ENCODE results near the gene LGALS9B. TPM values are rescaled to one million over a fixed set of nuclear protein-coding genes. Genes with fewer than 3 reads are reported as not detected.
"Not testable (repeated sequence)": the region's sequence is repeated elsewhere in the genome, so short reads cannot be mapped to it uniquely, and the experiment has no call there.

Gene LGALS9B
- not detected for polyA plus RNA-seq (2012; ENCODE audit: insufficient read depth, insufficient read length, low read depth)

GRCh38 chr17:20467447-20467846 lies at the start of gene LGALS9B:
LGALS9B (minus strand) TSS chr17:20467539; CDS start chr17:20467470, 69 bp downstream.
- H3K27me3 ChIP-seq; H3K4me3 ChIP-seq (ENCODE audit: low read depth, low read length); H3K9me3 ChIP-seq; H3K4me1 ChIP-seq; DNase-seq; H3K36me3 ChIP-seq: not testable (repeated sequence)

GRCh38 chr17:20516986-20517385 lies 49.6 kb upstream of the LGALS9B start:
- not testable (repeated sequence) for H3K36me3 ChIP-seq; H3K9me3 ChIP-seq; DNase-seq; H3K4me3 ChIP-seq (ENCODE audit: low read depth, low read length); H3K27me3 ChIP-seq; H3K4me1 ChIP-seq

GRCh38 chr17:20515099-20515498 lies 47.8 kb upstream of the LGALS9B start:
- H3K9me3 ChIP-seq; H3K36me3 ChIP-seq; H3K27me3 ChIP-seq; H3K4me3 ChIP-seq (ENCODE audit: low read depth, low read length); H3K4me1 ChIP-seq; DNase-seq: not testable (repeated sequence)

GRCh38 chr17:20513539-20513938 lies 46.2 kb upstream of the LGALS9B start:
- H3K4me1 ChIP-seq; H3K4me3 ChIP-seq (ENCODE audit: low read depth, low read length); H3K36me3 ChIP-seq; H3K27me3 ChIP-seq; DNase-seq; H3K9me3 ChIP-seq: not testable (repeated sequence)

GRCh38 chr17:20512378-20512777 lies 45.0 kb upstream of the LGALS9B start:
- not testable (repeated sequence) for H3K9me3 ChIP-seq; H3K4me3 ChIP-seq (ENCODE audit: low read depth, low read length); H3K4me1 ChIP-seq; H3K36me3 ChIP-seq; H3K27me3 ChIP-seq; DNase-seq

- H3K27me3 ChIP-seq; DNase-seq; H3K36me3 ChIP-seq; H3K4me1 ChIP-seq; H3K4me3 ChIP-seq (ENCODE audit: low read depth, low read length); H3K9me3 ChIP-seq: not testable (repeated sequence)
Measured at GRCh38 chr17:20511778-20512177, 44.4 kb upstream of the LGALS9B start.

- not testable (repeated sequence) for H3K4me3 ChIP-seq (ENCODE audit: low read depth, low read length); H3K4me1 ChIP-seq; H3K27me3 ChIP-seq; H3K9me3 ChIP-seq; H3K36me3 ChIP-seq; DNase-seq
Measured at GRCh38 chr17:20505333-20505732, 38.0 kb upstream of the LGALS9B start.

- H3K4me1 ChIP-seq; H3K4me3 ChIP-seq (ENCODE audit: low read depth, low read length); DNase-seq; H3K36me3 ChIP-seq; H3K9me3 ChIP-seq; H3K27me3 ChIP-seq: not testable (repeated sequence)
Measured at GRCh38 chr17:20504388-20505066, 37.2 kb upstream of the LGALS9B start.

- H3K27me3 ChIP-seq; H3K36me3 ChIP-seq; H3K4me1 ChIP-seq; DNase-seq; H3K9me3 ChIP-seq; H3K4me3 ChIP-seq (ENCODE audit: low read depth, low read length): not testable (repeated sequence)
Measured at GRCh38 chr17:20501896-20502295, 34.6 kb upstream of the LGALS9B start.

GRCh38 chr17:20500346-20500745 lies 33.0 kb upstream of the LGALS9B start:
- DNase-seq; H3K9me3 ChIP-seq; H3K4me3 ChIP-seq (ENCODE audit: low read depth, low read length); H3K36me3 ChIP-seq; H3K4me1 ChIP-seq; H3K27me3 ChIP-seq: not testable (repeated sequence)

- H3K27me3 ChIP-seq; H3K9me3 ChIP-seq; H3K4me3 ChIP-seq (ENCODE audit: low read depth, low read length); H3K4me1 ChIP-seq; DNase-seq; H3K36me3 ChIP-seq: not testable (repeated sequence)
Measured at GRCh38 chr17:20495420-20495819, 28.1 kb upstream of the LGALS9B start.

- H3K36me3 ChIP-seq; H3K9me3 ChIP-seq; H3K27me3 ChIP-seq; DNase-seq; H3K4me1 ChIP-seq; H3K4me3 ChIP-seq (ENCODE audit: low read depth, low read length): not testable (repeated sequence)
Measured at GRCh38 chr17:20494735-20495134, 27.4 kb upstream of the LGALS9B start.

- not testable (repeated sequence) for H3K4me3 ChIP-seq (ENCODE audit: low read depth, low read length); DNase-seq; H3K36me3 ChIP-seq; H3K4me1 ChIP-seq; H3K9me3 ChIP-seq; H3K27me3 ChIP-seq
Measured at GRCh38 chr17:20494147-20494546, 26.8 kb upstream of the LGALS9B start.

- not testable (repeated sequence) for H3K9me3 ChIP-seq; H3K27me3 ChIP-seq; H3K4me1 ChIP-seq; H3K4me3 ChIP-seq (ENCODE audit: low read depth, low read length); H3K36me3 ChIP-seq; DNase-seq
Measured at GRCh38 chr17:20492971-20493370, 25.6 kb upstream of the LGALS9B start.

- not testable (repeated sequence) for H3K36me3 ChIP-seq; H3K27me3 ChIP-seq; H3K9me3 ChIP-seq; H3K4me3 ChIP-seq (ENCODE audit: low read depth, low read length); DNase-seq; H3K4me1 ChIP-seq
Measured at GRCh38 chr17:20492099-20492498, 24.8 kb upstream of the LGALS9B start.

GRCh38 chr17:20484930-20485329 lies 17.6 kb upstream of the LGALS9B start:
- DNase-seq; H3K9me3 ChIP-seq; H3K36me3 ChIP-seq; H3K4me1 ChIP-seq; H3K4me3 ChIP-seq (ENCODE audit: low read depth, low read length); H3K27me3 ChIP-seq: not testable (repeated sequence)

Data from BE2C (cell line).